Lung (tissue), 12 donors: Measurements from ENCODE around the gene CCDC9B. TPM values are rescaled to one million over a fixed set of nuclear protein-coding genes. Genes with fewer than 3 reads are reported as not detected.

Source experiments
- ATAC-seq: fragments of 200-7000 bp; cut with Tn5 transposase; one replicate; pipeline ENCODE4 v1.9.1; 2020; ENCODE audit warnings: moderate number of reproducible peaks; ENCODE audit not compliant: insufficient read depth, low FRiP score
- DNase-seq, 3 donors: peaks; one replicate each; pipeline ENCODE4 v3.0.0-alpha.2; 2013 to 2017
- H3K27ac ChIP-seq, 2 donors: one replicate each; pipeline ENCODE4 v1.5.1; 2013; ENCODE audit warnings: mild to moderate bottlenecking in 2 of 2, moderate library complexity in 2 of 2, control low read depth in 1 of 2, inconsistent platforms in 1 of 2, low read depth in 1 of 2, low read length in 1 of 2
- H3K27me3 ChIP-seq, 3 donors: one replicate each; pipeline ENCODE4 v1.5.1; 2013; ENCODE audit warnings: low read length in 2 of 3; ENCODE audit not compliant: control insufficient read depth in 3 of 3, insufficient read depth in 3 of 3
- H3K36me3 ChIP-seq, 4 donors: one replicate each; pipeline ENCODE4 v1.5.1; 2013; ENCODE audit warnings: low read length in 4 of 4, mild to moderate bottlenecking in 1 of 4, moderate library complexity in 1 of 4; ENCODE audit not compliant: control insufficient read depth in 4 of 4, insufficient read depth in 4 of 4
- H3K4me1 ChIP-seq, 5 donors: one replicate each; pipeline ENCODE4 v1.5.1; 2013; ENCODE audit warnings: low read length in 5 of 5, mild to moderate bottlenecking in 2 of 5, moderate library complexity in 1 of 5; ENCODE audit not compliant: control insufficient read depth in 5 of 5, insufficient read depth in 5 of 5
- H3K4me3 ChIP-seq: one replicate; pipeline ENCODE4 v1.5.1; 2013; ENCODE audit warnings: mild to moderate bottlenecking, control low read depth, moderate library complexity
- H3K9ac ChIP-seq, 2 donors: one replicate each; pipeline ENCODE4 v1.5.1; 2013; ENCODE audit warnings: low read length in 2 of 2, control low read depth in 1 of 2; ENCODE audit not compliant: insufficient read depth in 1 of 2
- H3K9me3 ChIP-seq, 4 donors: one replicate each; pipeline ENCODE4 v1.5.1; 2013; ENCODE audit warnings: low read length in 3 of 4, mild to moderate bottlenecking in 1 of 4, moderate library complexity in 1 of 4; ENCODE audit not compliant: control insufficient read depth in 4 of 4, insufficient read depth in 3 of 4
- CTCF ChIP-seq: IDR thresholded peaks from 2 replicates; pipeline ENCODE4 v1.5.1; 2012; ENCODE audit warnings: mild to moderate bottlenecking; ENCODE audit errors: control extremely low read depth, extremely low read depth
- WGBS, 2 donors: extraction: QIAGEN DNeasy Blood & Tissue Kit; methylation state at CpG; one replicate each; pipeline ENCODE4 v1.1.7; 2013; 5-methylcytosine and 5-hydroxymethylcytosine counted together
- polyA plus RNA-seq, 2 donors: library from polyadenylated mRNA; stranded (reverse); fragments of 200-250 nt; gene quantifications; one replicate each; pipeline ENCODE4 v1.2.1, GENCODE V29; 2013
- total RNA-seq, 2 donors: library from RNA; depleted of rRNA in 1 of 2; stranded (reverse); fragments of >200 nt in 1 of 2; gene quantifications; one replicate each; pipeline ENCODE4 v1.2.1, GENCODE V29; 2014 to 2021
- donor health status: control.
- donor health status: control.
- donor health status: Bipolar disorder and iron deficiency.
- donor health status: healthy.
- donor health status: DM: yes; HTN: yes; CAD: no.

Gene CCDC9B
- total and polyA plus RNA-seq, 4 donors = 4.4 to 42.1 (median 14.9) TPM

DNA sequence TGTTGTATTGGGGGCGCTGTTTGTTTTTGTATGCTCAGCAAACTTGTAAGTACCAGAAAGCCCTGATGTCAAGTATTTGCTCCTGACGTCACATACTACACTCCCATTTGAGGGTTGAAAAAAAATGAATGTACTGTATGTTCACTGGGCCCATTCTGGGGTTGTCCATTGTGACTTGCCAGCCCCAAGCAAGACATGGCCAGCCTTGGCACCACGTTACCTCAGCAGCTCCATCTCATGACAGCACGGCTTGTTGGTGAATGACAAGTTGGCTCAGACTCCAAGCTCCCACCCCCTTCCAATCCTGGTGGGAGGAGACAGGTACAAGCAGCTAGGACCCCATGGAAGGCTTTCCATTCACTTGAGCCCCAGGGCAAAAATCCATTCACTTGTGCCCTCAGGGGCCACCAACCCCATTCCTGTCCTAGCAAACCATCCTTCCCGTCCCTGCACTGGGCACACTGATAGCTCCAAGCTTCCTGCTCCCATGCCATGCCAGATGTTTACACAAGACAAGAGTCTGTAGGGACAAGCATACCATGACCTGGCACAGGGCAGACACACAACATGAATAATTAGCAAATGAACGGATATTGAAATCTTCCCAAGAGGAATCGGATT lies 11.7 kb upstream of the CCDC9B start:
- Histone ChIP-seq H3K9me3 (no peaks in the 10 kb centered on the region), H3K9ac (no peak overlapping the region), H3K27ac (no peak overlapping the region), H3K4me1 (peaks cover 0 to 10% (median 0%) of the 10 kb centered on the region in 5 donors), H3K4me3 (no peak overlapping the region), H3K36me3 (no peaks in the 10 kb centered on the region), H3K27me3 (peaks cover 0 to 6% (median 0%) of the 10 kb centered on the region in 3 donors)
- no peak for TF ChIP-seq CTCF
- DNase-seq = no peak
- ATAC-seq = no peak
- 70 to 89% methylated on average over 7 of the region's 7 CpGs for WGBS, 2 donors

DNA sequence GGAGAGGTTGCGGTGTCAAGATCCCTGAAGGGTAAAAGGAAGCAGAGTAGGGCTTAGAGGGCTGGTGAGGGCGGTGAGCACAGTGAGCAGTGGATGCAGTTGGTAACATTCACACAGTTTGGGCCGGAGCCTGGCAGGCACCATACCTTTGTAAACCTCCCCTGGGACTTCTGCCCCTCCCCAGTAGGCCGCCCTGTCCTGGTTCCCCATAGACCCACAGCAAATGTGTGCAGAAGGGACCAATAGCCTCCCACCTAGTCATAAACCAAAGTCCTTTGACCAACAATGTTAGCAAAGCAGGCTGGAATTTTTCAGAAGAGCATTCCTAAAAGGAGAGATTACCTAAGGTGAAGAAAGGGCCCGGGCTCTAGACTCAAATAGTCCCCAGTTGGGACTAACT lies 8.4 kb upstream of the CCDC9B start:
- no peaks in the 10 kb centered on the region for H3K36me3 ChIP-seq
- DNase-seq = no peak
- no peak overlapping the region for H3K27ac ChIP-seq
- no peak for TF ChIP-seq CTCF
- peaks cover 0 to 5% (median 1%) of the 10 kb centered on the region in 5 donors for H3K4me1 ChIP-seq
- H3K9ac ChIP-seq = no peak overlapping the region
- no peak overlapping the region for H3K4me3 ChIP-seq
- peaks cover 0 to 6% (median 0%) of the 10 kb centered on the region in 3 donors for H3K27me3 ChIP-seq
- ATAC-seq = no peak
- WGBS, 2 donors = 92% methylated on average over 5 of the region's 5 CpGs
- no peaks in the 10 kb centered on the region for H3K9me3 ChIP-seq

- H3K27me3 ChIP-seq = peaks cover 0 to 6% (median 0%) of the 10 kb centered on the region in 3 donors
- WGBS, 2 donors = 79 to 84% methylated on average over 5 of the region's 5 CpGs
- H3K4me1 ChIP-seq = peaks cover 0 to 12% (median 4%) of the 10 kb centered on the region in 5 donors
- DNase-seq (no peak), ATAC-seq (no peak)
- no peak overlapping the region for H3K4me3 ChIP-seq
- no peak overlapping the region for H3K9ac ChIP-seq
- no peaks in the 10 kb centered on the region for H3K36me3 ChIP-seq
- H3K27ac ChIP-seq = no peak overlapping the region
- no peak for TF ChIP-seq CTCF
- H3K9me3 ChIP-seq = no peaks in the 10 kb centered on the region
These were observed 7.7 kb upstream of the CCDC9B start for GRCh38 chr15:40348474-40348870.
